Sigmoid colon (tissue), 4 donors: Measurements from ENCODE around the gene DTNA.

Source experiments
- CTCF ChIP-seq, 4 experiments: fragments of 450-650 bp in 3 of 4; fragments of 200-600 bp in 1 of 4; IDR thresholded peaks; one replicate each; pipeline ENCODE4 v1.5.1; 2016 to 2019; ENCODE audit warnings: antibody characterized with exemption in 4 of 4, mild to moderate bottlenecking in 3 of 4, moderate library complexity in 2 of 4
- EP300 ChIP-seq, 4 donors: sonication (generic); formaldehyde crosslinking; IDR thresholded peaks; one replicate each; pipeline ENCODE4 v1.6.1; 2017; ENCODE audit warnings: antibody characterized with exemption in 4 of 4
- POLR2A ChIP-seq, 2 donors: fragments of 450-650 bp; IDR thresholded peaks; one replicate each; pipeline ENCODE4 v1.6.1; 2016; ENCODE audit warnings: antibody characterized with exemption in 2 of 2, mild to moderate bottlenecking in 2 of 2, moderate library complexity in 2 of 2

DNA sequence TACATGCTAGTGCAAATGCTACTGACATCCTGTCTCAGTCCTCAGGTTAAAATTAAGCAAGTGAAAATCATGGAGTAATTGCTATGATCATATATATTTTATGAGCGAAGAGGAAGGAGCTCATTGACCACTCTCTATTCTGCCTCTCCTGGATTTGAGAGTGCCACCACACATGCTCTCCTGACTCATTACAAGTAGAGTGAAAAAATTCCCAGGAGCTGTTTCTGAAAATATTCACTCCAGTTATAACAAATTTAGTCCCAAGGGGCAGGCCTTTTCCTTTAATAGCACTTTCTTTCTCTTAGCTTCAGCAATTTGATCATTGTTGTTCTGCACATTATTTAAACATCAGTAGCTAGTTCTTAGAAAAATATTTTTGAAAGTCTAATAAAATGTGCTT lies 176.1 kb downstream of the DTNA start:
- TF ChIP-seq CTCF (IDR thresholded peaks at IDR 0.05) (no peak), EP300 (IDR thresholded peaks at IDR 0.05) (no peak), POLR2A (IDR thresholded peaks at IDR 0.05) (no peak)
